HG02884 (cell line): ENCODE results near the gene CALML4.
"Not testable (repeated sequence)": the region's sequence is repeated elsewhere in the genome, so short reads cannot be mapped to it uniquely, and the experiment has no call there.

Source experiments
- ATAC-seq: cut with Tn5 transposase; IDR thresholded peaks from one replicate; pipeline ENCODE4 v1.9.1; 2021; ENCODE audit warnings: mild to moderate bottlenecking, moderate library complexity; ENCODE audit not compliant: unreplicated experiment

Gene CALML4, protein sequence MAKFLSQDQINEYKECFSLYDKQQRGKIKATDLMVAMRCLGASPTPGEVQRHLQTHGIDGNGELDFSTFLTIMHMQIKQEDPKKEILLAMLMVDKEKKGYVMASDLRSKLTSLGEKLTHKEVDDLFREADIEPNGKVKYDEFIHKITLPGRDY

DNA sequence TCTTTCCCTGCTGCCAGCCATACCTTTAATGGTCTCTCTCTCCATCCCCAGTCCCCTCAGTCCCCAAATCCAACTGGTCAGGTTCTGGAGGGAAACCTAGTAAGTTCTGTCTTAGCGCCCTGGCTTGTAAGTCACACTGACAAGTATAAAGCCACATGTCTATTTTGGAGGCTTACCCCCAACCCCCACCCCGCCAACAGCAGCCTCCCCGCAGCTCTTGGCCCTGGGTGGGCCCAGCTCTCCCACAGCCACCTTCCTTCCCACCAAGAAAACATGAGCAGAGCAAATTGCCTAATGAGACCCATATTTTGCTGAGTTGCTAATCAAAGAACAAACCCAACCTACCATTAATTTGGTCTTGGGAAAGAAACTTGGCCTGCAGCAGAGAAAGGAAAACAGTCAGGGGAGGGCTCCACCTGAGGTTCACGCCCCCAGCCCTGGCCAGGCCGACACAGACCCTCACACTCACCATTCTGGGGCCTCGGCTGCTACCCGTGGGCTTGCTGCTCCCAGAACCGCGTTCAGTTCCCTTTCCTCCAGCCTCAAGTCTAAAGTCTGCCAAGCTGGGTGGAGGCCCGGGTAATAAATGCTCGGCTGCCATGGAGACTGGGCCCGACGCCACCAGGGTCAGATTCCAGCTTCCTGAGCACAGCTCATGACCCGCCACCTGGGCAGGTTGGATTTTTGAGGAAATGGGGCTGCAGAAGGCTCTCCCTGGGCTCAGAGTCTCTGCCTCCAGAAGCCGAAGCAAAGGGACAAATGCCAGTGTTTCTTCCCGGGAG is at the start of gene CALML4:
Gene CALML4, minus strand, starts transcription at position 557 of the 782 bp plus-strand sequence. Its CDS starts 85 bp downstream, at position 472.
- ATAC-seq: no peak

DNA sequence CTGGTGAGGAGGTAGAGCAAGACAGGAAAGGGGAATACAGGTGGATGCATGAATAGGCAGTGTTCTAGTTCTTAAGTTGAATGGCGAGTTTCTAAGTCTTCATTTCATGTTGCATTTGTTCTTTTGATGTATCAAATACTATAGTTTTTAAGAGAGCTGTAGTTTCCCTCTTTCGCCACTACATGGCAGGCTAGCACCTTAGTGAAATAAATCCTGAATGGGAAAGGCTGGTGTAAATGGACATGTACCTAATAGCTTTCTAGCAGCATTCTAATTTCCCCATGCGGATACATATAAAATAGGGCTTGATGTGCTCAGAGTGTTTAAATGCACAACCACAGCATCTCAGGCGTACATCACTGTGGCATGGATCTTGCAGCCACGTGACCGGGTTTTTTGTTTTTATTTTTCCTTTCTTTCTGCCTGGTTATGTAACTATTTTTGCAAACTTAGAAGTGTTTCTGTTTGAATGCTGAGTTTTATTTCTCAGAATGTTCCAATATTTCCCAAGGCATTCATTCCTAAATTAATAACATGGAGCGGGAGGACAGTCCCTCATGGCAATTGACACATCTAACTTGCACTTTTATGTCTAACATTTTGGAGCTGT is 47.9 kb upstream of the CALML4 start:
- no peak for ATAC-seq

DNA sequence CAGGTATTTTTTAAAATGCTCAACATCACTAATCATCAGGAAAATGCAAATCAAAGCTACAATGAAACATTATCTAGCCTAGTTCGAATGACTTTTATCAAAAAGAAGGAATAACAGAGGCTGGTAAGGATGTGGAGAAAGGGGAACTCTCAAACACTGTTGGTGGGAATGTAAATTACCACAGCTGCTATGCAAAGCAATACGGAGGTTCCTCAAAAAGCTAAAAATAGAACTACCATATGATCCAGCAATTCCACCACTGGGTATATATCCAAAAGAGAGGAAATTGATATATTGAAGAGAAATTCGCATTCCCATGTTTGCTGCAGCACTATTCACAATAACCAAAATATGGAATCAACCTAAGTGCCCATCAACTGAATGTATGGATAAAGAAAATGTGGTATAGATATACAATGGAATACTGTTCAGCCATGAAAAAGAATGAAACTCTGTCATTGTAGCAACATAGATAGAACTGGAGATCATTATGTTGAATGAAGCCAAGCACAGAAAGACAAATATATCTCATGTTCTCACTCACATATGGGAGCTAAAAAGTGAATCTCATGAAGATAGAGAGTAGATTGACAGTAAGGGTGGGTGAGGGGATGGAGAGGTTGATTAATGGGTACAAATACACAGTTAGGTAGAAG is 44.1 kb upstream of the CALML4 start:
- no peak for ATAC-seq

DNA sequence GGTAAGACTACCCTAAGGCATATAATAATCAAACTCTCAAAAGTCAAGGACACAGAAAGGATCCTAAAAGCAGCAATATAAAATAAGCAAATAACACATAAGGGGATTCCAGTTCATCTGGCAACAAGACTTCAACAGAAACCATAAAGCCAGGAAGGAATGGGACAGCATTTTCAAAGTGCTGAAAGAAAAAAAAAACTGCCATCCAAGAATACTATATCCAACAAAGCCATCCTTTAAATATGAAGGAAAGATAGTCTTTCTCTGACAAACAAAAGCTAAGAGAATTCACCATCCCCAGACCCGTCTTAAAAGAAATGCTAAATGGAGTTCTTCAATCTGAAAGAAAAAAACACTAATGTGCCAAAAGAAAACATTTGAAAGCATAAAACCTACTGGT is 39.1 kb upstream of the CALML4 start:
- no peak for ATAC-seq

DNA sequence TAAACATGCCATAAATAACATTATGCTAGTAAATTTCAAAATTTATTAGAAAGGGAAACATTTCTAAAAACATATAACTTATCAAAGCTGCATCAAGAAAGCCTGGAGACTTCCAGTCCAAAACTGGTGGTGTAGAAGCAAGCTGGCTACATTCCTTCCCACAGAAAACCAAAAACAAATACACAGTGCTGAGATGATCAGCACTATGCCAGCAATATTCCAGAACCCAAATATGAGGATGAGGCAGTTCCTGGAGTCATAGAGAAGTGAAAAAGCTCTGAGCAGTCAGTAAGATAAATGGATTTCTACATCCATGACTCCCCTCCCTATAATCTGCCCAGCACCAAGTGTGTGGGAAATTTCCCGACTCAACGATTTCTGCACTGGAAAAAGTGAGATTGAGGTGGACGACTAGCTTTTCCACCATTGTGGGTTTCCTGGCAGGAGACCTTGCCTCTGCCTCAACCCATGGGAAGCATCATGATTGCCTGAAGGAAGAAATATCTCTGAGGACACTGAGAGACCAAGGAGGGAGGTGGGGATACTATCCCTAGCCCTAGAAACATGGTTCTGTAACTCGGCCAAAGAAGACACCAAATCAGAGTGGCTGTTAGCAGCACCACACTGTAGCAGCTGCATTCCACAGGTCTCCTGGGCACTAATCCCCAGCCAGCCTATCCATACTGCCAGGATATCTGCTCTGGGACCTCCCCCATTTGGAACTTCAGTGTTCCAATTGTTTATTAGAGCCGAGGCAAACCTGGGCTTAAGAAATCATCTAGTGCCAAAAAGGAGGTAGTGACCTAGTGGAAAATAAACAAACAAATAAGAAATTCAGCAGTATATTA is 36.2 kb upstream of the CALML4 start:
- ATAC-seq: no peak

DNA sequence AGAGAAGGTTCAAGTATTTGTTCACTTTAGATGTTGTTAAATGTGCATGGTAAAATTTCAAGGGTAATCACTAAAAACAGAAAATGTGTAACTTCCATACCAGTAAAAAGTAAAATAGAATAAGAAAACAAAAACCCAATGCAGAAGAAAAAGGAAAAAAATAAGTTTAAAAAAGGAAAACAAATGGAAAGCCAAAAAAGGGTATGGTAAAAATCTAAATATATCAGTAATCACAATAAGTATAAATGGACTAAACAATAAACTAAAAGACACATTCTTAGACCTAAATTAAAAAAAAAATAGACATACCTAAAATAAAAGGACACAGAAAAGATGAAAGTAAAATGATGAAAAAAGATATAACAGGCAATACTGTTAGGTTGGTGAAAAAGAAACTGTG is 33.9 kb upstream of the CALML4 start:
- no peak for ATAC-seq

DNA sequence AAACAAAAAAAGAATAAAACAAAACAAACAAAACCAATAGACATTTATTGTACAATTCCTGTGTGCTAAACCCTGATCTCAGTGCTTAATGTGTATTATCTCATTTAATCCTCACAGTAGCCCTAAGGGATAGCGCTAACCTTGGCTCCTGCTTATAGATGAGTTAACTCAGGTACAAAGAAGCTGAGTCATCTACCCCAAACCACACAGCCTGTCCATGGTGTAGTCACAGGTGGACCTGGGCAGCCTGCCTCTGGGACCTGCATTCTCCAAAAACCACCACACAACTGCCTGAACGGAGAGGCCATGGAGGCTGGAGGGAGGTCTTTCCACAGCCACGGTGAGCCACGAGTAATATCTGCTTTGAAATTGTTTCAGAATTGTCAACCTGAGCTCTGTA is 29.9 kb upstream of the CALML4 start:
- no peak for ATAC-seq

DNA sequence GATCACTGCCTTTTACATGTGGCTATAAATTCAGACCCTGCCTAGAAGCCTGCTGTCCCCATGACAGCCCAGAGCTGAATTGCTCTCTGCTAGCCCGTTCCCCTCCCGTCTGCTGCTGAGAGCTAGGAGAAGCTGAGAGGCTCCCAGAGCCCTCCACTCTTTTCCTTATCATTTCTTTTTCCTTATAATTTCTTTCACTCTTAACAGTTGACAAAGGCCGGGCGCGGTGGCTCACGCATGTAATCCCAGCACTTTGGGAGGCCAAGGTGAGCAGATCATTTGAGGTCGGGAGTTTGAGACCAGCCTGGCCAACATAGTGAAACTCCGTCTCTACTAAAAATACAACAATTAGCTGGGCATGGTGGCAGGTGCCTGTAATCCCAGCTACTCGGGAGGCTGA is 29.4 kb upstream of the CALML4 start:
- not testable (repeated sequence) for ATAC-seq

DNA sequence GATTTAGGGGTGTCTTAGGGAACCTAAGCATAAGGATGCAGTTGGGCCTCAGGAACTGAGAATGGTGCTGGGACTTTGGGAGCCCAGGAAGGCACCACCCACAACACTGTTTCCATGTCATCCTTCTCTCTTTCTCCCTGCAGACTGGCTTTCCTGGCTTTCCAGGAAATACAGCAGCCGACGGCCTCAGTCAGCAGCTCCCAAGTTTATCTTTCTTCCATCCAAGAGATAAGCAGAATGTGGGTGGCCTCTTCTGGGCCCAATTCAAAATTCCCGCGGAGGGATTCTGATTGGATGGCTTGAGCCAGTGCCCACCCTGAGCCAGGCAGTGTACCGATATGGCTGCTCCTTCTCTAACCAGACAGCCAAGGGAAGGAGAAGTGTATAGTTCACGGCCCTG is 28.9 kb upstream of the CALML4 start:
- ATAC-seq: no peak

DNA sequence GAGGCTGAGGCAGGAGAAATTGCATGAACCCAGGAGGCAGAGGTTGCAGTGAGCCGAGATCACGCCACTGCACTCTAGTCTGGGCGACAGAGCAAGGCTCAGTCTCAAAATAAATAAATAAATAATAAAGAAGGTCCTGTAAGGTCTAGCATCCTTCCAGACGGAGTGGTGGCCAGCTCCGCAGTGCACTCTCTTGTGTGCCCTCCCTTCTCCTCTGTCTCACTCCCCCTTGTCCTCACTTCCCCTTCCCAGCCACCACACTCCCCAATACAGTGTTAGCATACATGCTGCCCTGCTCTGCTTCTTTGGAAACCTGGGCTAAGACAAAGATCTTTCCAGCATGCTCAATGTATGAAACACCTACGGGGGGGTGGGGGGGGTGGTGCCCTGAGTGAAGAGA is 27.8 kb upstream of the CALML4 start:
- ATAC-seq: no peak

DNA sequence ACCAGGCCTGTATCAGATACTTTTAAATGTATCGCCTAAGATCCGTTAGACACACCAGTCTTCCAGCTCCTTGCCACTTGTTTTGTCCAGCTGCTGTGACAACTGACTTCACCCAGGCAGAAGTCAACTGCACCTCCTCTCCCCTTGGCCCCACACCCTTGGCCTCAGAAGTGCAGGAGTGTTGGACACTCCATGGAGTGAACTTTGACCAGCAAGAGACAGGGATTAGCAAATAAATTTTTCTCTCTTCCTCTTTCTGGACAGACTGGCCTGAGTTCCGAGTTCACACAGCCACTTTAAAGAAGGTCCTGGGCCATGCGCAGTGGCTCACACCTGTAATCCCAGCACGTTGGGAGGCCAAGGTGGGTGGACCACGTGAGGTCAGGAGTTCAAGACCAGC is 27.3 kb upstream of the CALML4 start:
- no peak for ATAC-seq

DNA sequence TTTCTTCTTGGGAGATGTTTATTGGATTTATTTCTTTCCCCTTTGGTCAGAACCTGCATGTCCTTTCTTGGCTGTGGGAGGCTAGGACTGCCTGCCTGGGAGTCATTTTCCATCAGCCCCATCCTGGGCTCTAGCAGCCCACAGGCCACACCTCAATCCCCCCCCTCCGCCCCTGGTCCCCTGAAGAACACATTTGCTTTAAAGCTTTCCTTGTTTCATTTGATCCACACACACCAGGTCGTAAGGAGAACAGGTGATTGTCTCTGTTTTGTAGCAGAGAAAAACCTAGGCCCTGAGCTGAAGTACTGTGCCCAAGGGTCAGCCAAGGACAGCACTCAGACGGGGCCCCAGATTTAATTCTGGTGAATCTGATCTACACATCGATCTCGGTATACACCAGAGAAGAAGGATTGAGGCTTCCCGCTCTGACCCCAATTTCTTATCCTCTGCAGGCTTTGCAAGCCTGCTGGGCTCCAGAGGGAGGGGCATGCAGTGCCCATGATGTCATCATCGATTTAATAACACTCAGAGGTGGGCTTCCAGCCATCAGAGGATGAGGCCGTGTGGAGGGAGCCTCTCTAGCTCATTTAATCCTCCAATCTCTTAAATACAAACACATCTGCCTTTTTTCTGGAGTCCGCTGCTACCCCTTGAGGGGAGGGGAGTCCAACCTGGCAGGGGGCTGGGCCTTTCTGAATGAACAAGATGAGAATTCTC is 26.1 kb upstream of the CALML4 start:
- ATAC-seq: no peak

DNA sequence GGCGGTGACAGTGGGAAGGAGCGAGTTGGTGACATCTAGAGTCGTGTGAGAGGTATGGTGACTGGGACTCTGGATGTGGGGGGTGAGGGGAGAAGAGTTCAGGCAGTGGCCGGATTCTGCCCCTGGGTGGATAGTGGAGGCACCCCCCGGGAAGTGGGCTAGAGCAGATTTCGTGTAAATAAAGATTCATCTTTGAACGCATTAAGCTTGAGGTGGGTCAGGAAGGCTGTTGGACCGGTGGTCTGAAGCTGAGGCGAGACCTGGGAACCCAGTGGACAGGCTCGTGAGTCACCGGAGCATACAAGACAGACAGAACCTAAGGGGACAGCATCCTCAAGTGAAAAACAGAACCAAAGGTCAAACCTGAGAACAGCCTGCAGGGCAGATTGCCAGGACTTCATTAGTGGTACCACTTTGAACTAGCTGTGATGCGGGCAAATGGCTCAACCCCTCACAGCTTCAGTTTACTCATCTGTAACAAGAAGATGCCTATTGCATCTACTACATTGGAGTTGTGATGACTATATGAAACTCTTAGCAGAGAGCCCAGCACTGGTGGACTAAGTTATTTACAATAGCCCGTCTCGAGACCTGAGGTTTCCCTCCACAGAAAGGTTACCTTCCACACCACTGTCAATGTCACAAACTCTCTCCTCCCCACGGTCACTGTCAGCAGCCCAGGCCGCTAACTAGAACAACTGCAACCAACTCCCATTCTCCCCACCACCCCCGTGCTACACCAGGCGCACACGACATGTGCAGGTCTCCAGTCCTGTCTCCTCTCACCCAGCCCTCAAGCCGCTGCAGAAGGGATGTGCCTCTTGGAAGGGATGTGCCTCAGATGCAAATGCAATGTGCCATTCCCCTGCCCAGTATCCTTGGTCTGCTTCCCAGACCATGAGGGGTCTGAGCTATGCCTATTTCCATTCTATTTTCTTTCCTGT is 25.3 kb upstream of the CALML4 start:
- no peak for ATAC-seq

DNA sequence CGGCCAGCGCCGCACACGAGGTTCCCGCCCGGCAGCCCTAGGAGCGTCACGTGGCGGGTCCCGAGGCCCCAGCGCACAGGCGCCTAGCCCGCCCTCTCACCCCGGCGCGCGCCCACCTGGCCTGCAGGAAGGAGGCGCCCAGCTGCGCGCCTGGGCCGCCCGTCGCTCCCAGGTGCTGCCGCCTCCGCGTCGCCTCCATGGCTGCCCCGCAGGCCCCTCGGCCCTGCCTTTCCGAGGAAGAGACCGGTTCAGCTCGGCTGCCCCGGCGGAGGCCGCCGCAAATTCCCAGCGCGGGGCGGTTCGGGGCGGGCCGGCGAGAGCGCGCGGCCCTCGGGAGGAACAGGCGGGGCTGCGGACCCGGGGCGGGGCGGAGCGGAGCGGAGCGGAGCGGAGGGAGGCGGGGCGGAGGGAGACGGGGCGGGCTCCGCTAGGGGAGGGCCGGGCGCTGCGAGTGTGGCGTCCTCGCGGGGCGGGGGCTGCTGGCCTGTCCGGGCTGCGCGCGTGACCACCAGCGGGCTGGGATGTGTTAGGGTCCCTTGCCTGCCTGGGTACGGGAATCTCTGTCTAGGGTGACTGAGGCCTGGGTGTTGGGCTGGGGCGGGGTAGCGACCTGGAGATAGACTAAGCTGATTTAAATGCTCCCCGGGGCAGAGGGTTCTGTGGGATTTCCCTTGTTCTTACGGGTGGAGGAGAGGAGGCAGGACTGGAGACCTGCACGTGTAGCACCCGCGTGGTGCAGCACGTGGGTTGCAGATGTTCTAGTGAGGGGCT is 24.4 kb upstream of the CALML4 start, which contains the start of gene CLN6:
Gene CLN6, minus strand, starts transcription at position 343 of the 771 bp plus-strand sequence. Its CDS starts 144 bp downstream, at position 199.
- ATAC-seq: peak; percentile 71

DNA sequence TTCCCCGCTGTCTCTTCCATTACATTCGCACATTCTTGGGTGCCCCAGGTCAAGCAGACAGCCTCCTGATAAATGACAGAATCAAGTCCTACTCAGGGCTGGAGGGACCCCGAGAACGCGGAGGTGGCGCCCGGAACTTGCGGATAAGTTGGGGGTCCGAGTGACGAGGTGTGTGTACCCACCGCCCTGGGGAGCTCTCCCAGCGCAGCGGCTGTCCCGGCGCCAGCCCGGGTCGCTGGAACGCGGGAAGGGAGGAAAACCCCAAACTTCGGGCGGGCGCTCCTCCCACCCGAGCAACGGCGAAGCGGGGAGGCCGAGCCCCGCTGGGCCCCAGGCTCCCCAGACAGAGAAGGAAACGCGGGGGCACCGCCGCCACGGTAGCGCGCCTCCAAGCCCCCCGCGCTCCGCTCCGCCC is 23.8 kb upstream of the CALML4 start:
- ATAC-seq: peak; percentile 21

DNA sequence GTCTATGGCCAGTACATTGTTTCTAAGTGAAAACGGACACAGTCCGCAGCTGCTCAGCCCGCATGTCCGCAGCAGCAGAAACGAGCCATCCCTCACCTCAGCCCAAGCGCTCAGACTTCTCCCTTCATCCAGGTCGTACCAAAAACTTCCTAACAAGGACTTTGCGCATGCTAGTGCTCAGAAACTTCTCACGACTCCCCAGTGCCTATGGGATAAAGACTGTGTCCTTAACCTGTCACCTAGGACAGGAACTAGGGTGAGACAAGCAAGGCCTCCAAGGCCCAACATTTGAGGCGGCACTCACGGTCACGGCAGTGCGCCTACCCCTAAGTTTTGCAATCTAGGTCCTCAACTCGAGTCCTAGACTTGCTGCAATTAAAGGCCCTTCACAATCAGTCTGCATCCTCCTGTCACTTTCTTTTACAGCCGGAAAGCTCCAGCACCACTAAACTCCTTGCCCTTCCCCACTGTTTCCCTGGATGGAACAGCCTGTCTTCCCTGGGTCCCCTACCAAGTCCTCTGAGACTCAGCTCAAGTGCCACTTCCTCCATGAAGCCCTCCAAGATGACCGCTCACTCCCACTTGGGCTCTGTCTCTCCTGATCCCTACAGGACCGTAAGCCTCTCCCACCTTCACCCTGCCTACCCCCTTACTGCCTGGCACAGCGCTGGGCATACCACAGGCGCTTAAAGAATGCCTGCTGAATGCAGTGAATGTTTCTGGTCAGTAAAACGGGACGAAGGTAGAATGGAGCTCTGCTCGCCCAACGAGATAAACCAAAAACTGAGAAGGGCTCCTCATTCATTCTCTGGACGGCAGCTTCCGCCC is 23.2 kb upstream of the CALML4 start:
- no peak for ATAC-seq

DNA sequence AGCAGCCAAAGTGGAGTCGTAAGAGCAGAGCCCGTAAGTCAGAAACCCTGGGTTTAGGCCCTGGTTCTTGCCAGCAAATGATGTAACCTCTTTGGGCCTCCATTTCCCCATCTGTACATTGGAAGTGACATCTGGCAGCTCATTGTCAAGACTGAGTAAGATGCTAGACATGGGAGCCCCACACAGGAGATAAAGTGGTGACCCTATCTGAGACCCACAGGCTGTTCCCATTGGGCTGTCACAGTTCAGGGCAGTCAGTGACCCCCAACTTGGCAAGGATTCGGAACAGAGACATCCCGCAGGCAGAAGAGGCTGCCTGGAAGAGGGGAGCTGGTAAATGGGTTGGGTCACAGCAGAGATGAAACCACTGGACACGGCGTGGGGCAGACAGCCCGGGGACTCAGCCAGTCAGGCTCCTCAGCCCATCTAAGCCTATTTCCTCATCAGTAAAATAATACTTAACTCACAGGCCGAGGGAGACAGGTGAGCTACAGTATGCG is 22.6 kb upstream of the CALML4 start:
- no peak for ATAC-seq
